HUES48 (cell line): ENCODE results near the gene ARHGDIA.

Experiments used
- H3K27ac ChIP-seq: one replicate; pipeline ENCODE4 v1.7.0; 2013; ENCODE audit warnings: low read depth, low read length, inconsistent platforms
- H3K27me3 ChIP-seq: 2 replicates; pipeline ENCODE4 v1.6.1; 2013; ENCODE audit warnings: mild to moderate bottlenecking, low read length; ENCODE audit not compliant: control insufficient read depth, insufficient read depth
- H3K36me3 ChIP-seq: 2 replicates; pipeline ENCODE4 v1.6.1; 2013; ENCODE audit warnings: low read length; ENCODE audit not compliant: control insufficient read depth, insufficient read depth
- H3K4me1 ChIP-seq: 2 replicates; pipeline ENCODE4 v1.6.1; 2013; ENCODE audit warnings: mild to moderate bottlenecking, low read length; ENCODE audit not compliant: control insufficient read depth, insufficient read depth
- H3K4me3 ChIP-seq: 2 replicates; pipeline ENCODE4 v1.5.1; 2013; ENCODE audit warnings: mild to moderate bottlenecking, low read depth, low read length
- H3K9ac ChIP-seq: 2 replicates; pipeline ENCODE4 v1.6.1; 2013; ENCODE audit warnings: mild to moderate bottlenecking, low read depth, low read length, moderate library complexity
- H3K9me3 ChIP-seq: 2 replicates; pipeline ENCODE4 v1.6.1; 2013; ENCODE audit warnings: low read length; ENCODE audit not compliant: control insufficient read depth, insufficient read depth

The ARHGDIA gene

GRCh38 chr17:81859906-81860755 is 11.0 kb downstream of the ARHGDIA start, which contains the start of gene P4HB:
Gene P4HB (minus strand): TSS chr17:81860535. CDS start chr17:81860471, 64 bp downstream.
- Histone ChIP-seq H3K9me3 (no peaks in the 10 kb centered on the region), H3K9ac (peak within 1 kb of the TSS; percentile 92), H3K4me3 (peak within 1 kb of the TSS; percentile 89), H3K27me3 (no peaks in the 10 kb centered on the region), H3K27ac (peak within 1 kb of the TSS; percentile 92), H3K36me3 (peaks cover 52% of the 10 kb centered on the region), H3K4me1 (peaks cover 6% of the 10 kb centered on the region; the same call in 1 of the 2 replicates)

GRCh38 chr17:81858967-81859905 is 11.9 kb downstream of the ARHGDIA start:
- Histone ChIP-seq H3K9me3 (no peaks in the 10 kb centered on the region), H3K27ac (peak overlapping the region; percentile 90), H3K36me3 (peaks cover 59% of the 10 kb centered on the region), H3K4me3 (peak overlapping the region; percentile 82), H3K9ac (peak overlapping the region; percentile 79), H3K4me1 (peaks cover 6% of the 10 kb centered on the region; the same call in 1 of the 2 replicates), H3K27me3 (no peaks in the 10 kb centered on the region)

DNA sequence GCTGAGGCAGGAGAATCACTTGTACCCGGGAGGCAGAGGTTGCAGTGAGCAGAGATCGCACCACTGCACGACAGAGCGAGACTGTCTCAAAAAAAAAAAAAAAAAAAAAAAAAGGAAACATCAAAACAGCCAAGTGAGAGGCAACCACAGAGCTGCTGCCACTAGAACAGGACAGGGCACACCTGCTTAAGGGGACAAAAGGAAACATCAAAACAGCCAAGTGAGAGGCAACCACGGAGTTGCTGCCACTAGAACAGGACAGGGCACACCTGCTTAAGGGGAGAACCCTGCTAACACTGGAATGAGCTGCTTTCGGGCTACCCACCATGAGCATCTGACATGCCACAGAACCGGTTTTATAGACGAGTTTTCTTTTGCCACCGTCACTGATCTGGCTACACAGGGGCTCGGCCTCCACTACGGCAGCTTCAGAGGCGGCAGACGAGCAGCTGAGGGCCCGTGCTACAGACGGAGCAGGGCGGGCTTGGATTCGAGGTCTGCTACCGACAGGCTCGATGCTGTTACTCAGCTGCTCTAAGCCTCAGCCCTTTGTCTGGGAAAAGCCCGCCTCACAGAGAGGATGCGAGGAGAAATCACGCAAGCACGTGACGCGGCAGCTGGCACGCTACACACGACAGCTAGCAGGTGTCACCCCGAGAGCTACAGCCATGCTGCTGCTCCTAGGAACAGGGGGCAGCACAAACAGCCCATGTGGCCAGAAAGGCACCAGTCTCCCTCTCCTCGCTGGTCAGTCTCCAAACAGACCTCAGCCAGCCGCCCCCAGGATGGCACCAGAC is 12.8 kb downstream of the ARHGDIA start:
- H3K36me3 ChIP-seq = peaks cover 59% of the 10 kb centered on the region
- H3K27ac ChIP-seq = no peak overlapping the region
- H3K27me3 ChIP-seq = no peaks in the 10 kb centered on the region
- H3K9me3 ChIP-seq = no peaks in the 10 kb centered on the region
- H3K4me1 ChIP-seq = peaks cover 6% of the 10 kb centered on the region; the same call in 1 of the 2 replicates
- peak overlapping the region; percentile 82; the same call in 1 of the 2 replicates for H3K4me3 ChIP-seq
- H3K9ac ChIP-seq = no peak overlapping the region

DNA sequence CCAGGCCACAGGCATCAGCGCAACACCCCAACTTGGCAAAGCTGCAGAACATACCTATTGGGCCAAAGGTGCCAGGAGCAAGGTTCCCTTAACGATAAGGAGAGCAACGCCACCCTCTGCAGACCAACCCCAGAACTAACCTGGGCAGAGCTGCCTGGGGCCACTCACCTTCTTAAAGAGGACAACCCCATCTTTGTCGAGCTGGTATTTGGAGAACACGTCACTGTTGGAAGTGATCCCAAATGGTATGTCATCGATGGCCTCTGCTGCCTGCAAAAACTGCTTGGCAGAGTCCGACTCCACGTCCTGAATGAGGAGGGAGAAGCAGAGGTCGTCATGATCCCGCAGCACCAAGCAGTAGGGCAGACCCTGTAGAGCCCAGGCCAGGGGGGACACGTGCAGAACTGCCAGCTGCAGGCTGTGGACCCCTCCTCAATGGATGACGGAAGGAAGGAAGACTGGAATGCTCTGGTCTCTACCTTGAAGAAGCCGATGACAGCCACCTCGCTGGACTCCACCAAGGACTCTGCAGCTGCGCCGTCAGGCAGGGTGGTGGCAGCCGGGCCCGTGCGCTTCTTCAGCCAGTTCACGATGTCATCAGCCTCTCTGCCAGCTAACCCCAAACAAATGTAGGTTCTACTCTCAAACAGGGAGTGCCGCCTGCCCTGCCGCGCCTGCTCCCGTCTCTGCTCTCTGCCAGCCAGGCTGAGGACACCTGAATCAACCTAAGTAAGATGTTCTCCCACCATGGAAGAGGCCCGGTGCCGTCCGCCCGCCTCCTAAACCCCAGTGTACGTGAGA is 16.0 kb downstream of the ARHGDIA start:
- no peak overlapping the region for H3K4me3 ChIP-seq
- peaks cover 75% of the 10 kb centered on the region for H3K36me3 ChIP-seq
- H3K27ac ChIP-seq = no peak overlapping the region
- H3K27me3 ChIP-seq = no peaks in the 10 kb centered on the region
- H3K4me1 ChIP-seq = peaks cover 6% of the 10 kb centered on the region; the same call in 1 of the 2 replicates
- no peak overlapping the region for H3K9ac ChIP-seq
- H3K9me3 ChIP-seq = no peaks in the 10 kb centered on the region

GRCh38 chr17:81852237-81852636 is 18.9 kb downstream of the ARHGDIA start:
- Histone ChIP-seq H3K4me3 (no peak overlapping the region), H3K27ac (no peak overlapping the region), H3K27me3 (no peaks in the 10 kb centered on the region), H3K9ac (no peak overlapping the region), H3K4me1 (no peaks in the 10 kb centered on the region), H3K9me3 (no peaks in the 10 kb centered on the region), H3K36me3 (peaks cover 67% of the 10 kb centered on the region)

DNA sequence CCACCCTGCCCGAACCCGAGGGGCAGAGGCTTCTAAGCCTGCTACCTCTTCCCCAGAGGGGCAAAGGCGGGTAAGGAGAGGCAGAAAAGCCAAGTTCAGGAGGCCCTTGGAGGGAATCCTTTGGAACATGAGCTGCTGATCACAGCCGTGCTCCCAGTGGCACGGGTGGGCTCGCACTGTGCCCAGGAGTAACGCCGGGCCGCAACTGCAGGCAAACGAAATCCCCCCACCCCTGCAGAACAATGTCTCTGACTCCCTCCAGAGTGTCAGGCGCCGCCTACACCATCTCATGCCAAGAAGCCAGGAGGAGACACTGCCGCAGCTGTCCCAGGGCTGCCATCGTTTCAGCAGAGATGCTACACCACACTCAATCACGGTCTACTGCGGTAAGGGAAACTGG is 19.7 kb downstream of the ARHGDIA start:
- Histone ChIP-seq H3K9ac (no peak overlapping the region), H3K4me3 (no peak overlapping the region), H3K27me3 (no peaks in the 10 kb centered on the region), H3K36me3 (peaks cover 70% of the 10 kb centered on the region), H3K4me1 (no peaks in the 10 kb centered on the region), H3K27ac (no peak overlapping the region), H3K9me3 (no peaks in the 10 kb centered on the region)

DNA sequence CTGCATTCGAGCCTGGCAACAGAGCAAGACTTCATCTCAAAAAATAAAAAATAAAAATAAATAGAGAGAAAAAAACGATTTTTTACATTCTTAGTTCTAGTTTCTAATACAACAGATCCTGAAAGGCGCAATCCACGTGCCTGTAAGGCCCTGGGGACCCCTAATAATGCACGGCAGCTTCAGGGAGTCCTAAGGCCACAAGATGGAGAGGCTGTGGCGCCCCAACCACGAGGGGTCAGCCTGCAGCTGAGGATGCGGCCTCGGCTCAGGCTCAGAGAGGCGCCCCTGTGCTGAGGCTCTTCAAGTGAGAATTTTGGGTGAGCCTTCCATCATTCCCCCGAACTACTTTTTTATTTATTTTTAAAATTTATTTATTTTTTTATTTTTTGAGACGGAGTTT is 21.7 kb downstream of the ARHGDIA start:
- Histone ChIP-seq H3K9ac (no peak overlapping the region), H3K27ac (no peak overlapping the region), H3K4me1 (no peaks in the 10 kb centered on the region), H3K4me3 (no peak overlapping the region), H3K9me3 (no peaks in the 10 kb centered on the region), H3K36me3 (peaks cover 73% of the 10 kb centered on the region), H3K27me3 (no peaks in the 10 kb centered on the region)

DNA sequence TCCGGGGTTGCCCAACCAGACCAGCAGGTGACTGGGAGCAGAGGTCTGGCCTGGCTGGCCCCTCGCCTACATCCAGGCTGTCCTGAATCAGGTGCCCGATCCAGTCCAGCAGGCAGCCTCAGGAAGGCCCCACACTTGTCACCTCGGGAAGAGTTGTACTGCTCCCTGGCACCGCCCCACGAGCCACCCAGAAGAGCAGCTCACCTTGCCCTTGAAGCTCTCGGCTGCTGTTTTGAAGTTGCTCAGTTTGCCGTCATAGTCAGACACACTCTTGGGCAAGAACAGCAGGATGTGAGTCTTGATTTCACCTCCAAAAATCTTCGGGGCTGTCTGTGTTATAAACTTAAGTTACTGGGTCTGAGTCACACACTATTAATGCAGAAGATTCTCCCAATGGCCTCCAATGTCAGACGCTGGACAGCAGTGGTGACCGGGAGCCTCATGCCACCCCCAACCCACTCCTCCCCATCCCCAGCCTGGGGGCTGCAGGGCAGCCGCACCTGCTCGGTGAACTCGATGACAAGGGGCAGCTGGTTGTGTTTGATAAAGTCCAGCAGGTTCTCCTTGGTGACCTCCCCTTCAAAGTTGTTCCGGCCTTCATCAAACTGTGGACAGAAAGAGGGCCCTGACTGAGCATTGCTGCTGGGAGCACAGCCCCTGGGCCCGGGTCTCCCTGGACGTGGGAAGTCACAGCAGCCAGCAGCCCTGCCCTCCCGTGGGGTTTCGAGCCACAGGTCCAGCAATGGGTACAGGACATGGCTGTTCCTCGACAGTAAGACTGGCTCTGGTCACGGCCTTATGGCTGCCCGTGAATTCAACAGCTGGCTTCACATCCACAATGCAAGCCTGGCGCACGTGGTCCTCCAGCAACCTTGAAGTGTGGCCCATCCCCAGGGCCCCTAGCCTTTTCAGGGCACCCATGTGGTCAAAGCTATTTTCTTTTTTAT is 24.1 kb downstream of the ARHGDIA start:
- Histone ChIP-seq H3K36me3 (peaks cover 66% of the 10 kb centered on the region), H3K9ac (no peak overlapping the region), H3K27me3 (no peaks in the 10 kb centered on the region), H3K4me3 (no peak overlapping the region), H3K9me3 (no peaks in the 10 kb centered on the region), H3K4me1 (no peaks in the 10 kb centered on the region), H3K27ac (no peak overlapping the region)
